DMS153 treated with DMSO at 0.1 percent for 48 hours (cell line): ENCODE data around the gene TNMD.
"Not testable (repeated sequence)": the region's sequence is repeated elsewhere in the genome, so short reads cannot be mapped to it uniquely, and the experiment has no call there.

ENCODE experiments used
- DNase-seq: peaks from one replicate; lab custom pipeline; 2025; ENCODE audit not compliant: unreplicated experiment; lab: John Stamatoyannopoulos, UW

The TNMD gene

DNA sequence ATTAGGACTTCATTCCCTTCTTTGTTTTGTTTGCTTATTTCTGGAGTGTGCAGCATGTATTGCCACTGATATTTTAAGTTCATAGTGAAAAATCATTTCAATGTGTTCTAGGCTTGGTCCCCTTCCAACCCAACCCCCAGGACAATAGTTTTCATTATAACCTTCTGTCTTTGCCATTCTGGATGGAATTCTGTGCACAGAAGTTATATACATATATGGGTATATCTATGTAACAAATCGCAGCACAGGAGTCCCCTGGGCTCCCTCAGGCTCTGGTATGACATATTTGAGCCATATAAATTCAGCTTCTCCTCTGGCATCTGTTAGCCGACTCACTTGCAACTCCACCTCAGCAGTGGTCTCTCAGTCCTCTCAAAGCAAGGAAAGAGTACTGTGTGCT is at the start of gene TNMD:
TSS of gene TNMD (plus strand) at position 326 of the 400 bp plus-strand sequence. CDS start 83 bp downstream, outside the sequence.
- DNase-seq, result no peak

- DNase-seq, result not testable (repeated sequence)
These were observed 19.2 kb upstream of the TNMD start for GRCh38 chrX:100565534-100565933.

DNA sequence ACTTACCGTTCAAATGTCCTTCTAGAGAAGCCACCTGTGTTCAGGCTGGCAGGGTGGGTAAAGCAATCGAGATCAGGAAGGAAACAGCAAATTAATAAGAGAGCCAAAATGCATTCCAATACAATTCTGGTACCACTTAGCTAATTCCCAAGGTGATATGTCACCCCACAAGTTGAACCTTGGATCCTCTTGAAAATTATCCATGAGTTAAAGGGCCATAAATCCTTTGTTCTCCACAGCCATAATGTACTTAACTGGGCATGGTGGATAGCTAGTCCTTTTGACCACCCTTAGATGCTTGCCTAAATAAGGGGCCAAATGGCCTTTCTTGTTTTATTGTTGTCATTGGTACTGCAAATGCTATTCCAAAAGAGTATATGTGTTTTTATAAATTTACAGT is 2.0 kb downstream of the TNMD start:
- DNase-seq, result no peak

GRCh38 chrX:100587861-100588260 is 3.1 kb downstream of the TNMD start:
- no peak for DNase-seq

- DNase-seq, result no peak
These were observed 6.7 kb downstream of the TNMD start for GRCh38 chrX:100591256-100592051.

DNA sequence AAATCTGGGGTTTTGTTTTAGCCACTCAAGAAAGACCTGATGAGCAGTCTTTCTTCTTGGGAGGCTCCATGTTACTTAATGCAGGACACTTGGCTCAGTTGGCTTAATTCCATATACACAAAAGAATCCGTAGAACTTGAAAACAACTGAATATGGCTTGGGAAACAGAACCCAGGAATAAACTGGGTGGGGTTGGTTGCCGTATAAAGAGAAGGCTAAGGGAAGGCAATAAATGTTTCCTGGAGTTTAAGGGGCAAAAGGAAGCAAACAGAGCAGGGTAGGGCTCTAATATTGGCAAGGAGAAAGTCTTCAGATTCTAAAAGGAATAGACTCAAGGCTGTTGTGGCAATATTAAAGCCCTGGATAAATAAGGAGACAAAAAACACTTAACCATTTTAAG is 8.4 kb downstream of the TNMD start:
- DNase-seq, result no peak

GRCh38 chrX:100593581-100593980 is 8.8 kb downstream of the TNMD start:
- no peak for DNase-seq

DNA sequence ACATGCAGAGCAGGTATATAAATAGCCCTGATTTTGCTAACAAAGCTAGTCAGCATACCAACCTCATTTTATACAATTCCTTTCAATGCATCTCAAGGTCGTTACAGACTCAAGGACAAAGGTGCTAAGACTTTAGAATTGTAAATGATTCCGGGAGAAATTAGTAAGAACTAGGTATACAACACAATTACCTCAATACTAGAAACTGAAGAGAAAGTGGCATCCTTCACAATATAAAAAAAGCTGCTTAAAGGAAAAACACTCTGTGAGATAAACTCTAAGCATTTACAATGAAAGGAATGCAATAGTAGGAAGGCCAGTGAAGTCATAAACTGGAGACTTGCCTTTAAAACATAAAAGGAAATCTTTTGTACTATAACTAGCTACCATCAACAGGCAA is 11.9 kb downstream of the TNMD start:
- no peak for DNase-seq

DNA sequence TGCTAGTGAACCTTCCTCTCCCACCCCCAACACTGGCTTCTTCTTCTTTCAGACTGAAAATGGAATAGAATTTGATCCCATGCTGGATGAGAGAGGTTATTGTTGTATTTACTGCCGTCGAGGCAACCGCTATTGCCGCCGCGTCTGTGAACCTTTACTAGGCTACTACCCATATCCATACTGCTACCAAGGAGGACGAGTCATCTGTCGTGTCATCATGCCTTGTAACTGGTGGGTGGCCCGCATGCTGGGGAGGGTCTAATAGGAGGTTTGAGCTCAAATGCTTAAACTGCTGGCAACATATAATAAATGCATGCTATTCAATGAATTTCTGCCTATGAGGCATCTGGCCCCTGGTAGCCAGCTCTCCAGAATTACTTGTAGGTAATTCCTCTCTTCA is 14.7 kb downstream of the TNMD start:
- DNase-seq, result no peak

- no peak for DNase-seq
These were observed 15.6 kb downstream of the TNMD start for GRCh38 chrX:100600340-100600739.

GRCh38 chrX:100600758-100601157 is 16.0 kb downstream of the TNMD start:
- DNase-seq, result no peak

DNA sequence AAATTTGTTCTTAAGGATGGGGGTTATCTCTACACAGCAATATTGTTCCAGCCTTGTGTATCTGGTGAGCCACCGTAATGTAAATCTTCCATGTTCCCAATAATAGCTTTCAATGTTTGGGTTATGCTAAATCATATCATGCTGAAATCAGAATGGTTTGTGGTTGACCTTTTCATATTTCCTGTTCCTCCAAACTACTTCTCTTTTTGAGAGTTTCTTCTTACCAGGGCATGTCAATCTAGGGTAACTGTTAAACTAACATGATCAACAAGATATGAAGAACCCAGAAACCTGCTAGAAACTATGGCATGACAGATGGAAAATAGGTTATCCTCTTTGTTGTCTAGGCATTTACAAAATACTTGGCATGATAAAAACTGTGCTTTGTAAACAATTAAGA is 22.0 kb downstream of the TNMD start:
- no peak for DNase-seq

- no peak for DNase-seq
These were observed 24.9 kb downstream of the TNMD start for GRCh38 chrX:100609591-100609990.

DNA sequence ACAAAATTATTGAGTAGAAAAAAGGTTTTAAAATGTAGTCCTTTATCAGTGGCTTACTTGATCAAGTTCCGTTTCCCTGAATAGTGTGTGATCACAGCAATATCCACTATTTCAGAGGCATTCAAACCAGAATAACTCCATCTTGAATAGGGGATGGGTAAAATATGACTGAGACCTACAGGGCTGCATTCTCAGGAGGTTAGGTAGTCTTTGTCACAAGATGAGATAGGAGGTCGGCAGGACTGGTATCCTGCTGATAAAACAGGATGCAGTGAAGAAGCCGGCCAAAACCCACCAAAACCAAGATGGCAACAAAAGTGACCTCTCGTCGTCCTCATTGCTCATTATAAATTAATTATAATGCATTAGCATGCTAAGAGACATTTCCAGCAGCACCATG is 27.2 kb downstream of the TNMD start:
- no peak for DNase-seq

DNA sequence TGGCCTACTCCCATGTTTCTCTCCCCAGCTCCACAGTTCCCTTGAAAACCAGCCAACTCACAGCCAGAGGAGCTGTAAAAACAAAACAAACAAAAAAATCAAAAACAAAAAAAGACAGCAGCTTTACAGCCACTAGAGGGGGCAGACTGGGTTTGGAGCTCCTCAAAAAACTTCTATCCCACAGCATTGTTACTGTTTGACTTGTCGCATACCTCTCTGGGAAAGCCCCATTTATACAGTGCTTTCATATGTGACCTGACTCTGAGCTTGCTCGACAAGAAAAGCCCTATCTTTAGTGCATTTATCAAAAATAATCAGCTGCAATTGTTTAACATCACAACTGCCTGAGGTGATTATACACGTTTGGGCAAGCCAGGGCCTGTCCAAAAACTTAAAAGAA is 30.3 kb downstream of the TNMD start:
- DNase-seq, result no peak

- DNase-seq, result no peak
These were observed 38.3 kb downstream of the TNMD start for GRCh38 chrX:100623001-100623400.

- DNase-seq, result no peak
These were observed 41.3 kb downstream of the TNMD start for GRCh38 chrX:100625985-100626491.

DNA sequence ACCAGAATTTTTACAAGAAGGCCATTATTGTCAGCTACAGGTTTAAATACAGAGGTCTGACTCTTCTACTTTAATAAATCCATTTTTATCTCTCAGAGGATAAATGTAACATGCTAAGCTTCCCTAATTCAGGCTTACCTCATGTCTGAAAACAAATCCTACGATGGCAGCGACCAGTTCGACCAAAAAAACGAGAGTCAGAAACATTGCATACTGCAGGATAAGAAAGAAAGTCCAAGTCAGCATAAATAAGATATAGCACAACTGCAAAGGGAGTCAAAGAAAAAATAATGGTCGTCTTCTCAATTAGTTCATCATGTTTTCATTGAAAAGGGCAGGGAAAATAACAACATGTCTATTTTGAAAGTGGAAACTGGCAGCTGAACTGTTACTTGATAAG is 50.3 kb downstream of the TNMD start:
- no peak for DNase-seq

GRCh38 chrX:100635989-100636320 is 51.2 kb downstream of the TNMD start:
- DNase-seq, result no peak

DNA sequence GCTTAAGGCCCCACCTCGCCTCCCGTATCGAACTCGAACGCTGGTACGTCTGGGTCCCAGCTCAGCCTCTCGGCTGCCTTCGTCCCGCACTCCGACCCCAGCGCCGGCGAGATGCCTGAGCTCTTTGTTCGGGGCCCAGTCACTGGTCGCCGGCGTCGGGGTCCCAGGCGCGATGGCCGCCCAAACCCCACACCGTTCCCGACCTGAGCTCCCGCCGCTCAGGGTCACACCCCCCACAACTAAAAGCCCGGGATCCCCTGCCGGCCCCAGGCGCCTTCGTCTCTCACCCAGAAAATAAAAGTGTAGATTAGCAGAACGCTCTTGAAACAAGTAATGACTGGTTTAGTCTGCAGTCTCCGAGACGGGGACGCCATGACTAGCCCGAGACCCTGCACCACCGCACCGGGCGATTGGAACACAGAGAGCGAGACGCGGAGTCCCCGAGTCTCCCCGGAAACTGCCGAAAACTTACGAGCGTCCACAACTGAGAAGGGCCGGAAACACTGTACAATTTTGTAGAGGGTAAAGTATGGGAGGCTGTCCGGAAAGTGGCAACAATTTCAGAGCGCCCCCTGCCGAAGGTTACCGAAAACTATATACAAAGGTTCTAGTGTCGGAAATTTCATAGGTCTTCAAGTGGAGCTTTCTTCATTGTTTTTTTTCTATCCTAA is 51.7 kb downstream of the TNMD start, which contains the start of gene TSPAN6:
TSS of gene TSPAN6 (minus strand) at position 486 of the 671 bp plus-strand sequence. CDS start at position 374, 112 bp downstream.
- peak; percentile 55 for DNase-seq

DNA sequence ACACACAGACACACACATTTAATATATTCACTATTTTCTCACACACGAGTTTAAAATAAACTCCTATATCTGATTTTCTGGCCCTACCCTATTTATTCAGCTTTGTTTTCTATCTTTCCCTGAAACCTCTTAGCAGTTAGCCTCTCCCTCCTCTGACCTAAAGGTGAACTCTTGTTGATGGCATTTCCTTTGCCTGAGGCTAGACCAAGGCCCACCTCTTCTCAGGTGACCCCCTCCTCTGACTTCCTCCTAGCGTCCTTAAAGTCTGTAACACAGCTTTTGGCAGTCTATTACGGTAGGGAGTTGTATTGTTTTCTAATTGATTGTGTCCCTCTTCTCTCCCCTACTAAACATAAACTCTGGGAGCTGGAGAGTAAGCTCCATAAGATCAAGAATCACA is 57.6 kb downstream of the TNMD start:
- DNase-seq, result no peak

DNA sequence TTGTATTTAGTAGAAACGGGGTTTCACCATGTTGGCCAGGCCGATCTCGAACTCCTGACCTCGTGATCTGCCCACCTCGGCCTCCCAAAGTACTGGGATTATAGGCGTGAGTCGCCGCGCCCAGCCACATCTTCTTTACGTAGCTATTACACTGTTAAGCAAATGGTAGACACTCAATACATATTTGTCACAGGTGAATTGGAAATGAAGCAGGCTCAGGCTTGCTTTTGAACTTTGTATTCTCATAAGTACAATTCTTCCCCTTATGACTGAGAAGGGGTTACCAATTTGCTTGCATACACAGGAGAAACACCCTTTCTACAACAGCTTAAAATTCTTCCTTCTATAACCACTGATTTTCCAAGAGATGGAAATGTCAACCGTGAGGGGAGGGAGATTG is 58.5 kb downstream of the TNMD start:
- DNase-seq, result no peak
